SK-N-SH (cell line): ENCODE data around the gene PIK3C2B. TPM values are rescaled to one million over a fixed set of nuclear protein-coding genes. Genes with fewer than 3 reads are reported as not detected.

ENCODE experiments used
- CTCF ChIA-PET: fragments of 300-600, 350-600 bp; formaldehyde crosslinking; extraction: SDS; loops from one replicate; lab custom pipeline; 2021; lab: Yijun Ruan, JAX
- POLR2A ChIA-PET: fragments of 350-600 bp; sonication (Branson Sonifier 250); formaldehyde crosslinking; extraction: SDS; loops from one replicate; lab custom pipeline; 2020; ENCODE audit warnings: antibody characterized with exemption, inconsistent platforms; lab: Yijun Ruan, JAX
- DNase-seq: peaks from one replicate; pipeline ENCODE4 v3.0.0; 2012
- H2AFZ ChIP-seq: fragments of 200-600 bp; sonication (generic); 2 replicates; pipeline ENCODE4 v1.8.1; 2016; ENCODE audit warnings: antibody characterized with exemption, mild to moderate bottlenecking, low read depth
- H3F3A ChIP-seq: fragments of 200-600 bp; sonication (generic); replicated peaks from 2 replicates; pipeline ENCODE3; 2016; ENCODE audit warnings: antibody characterized with exemption, mild to moderate bottlenecking; ENCODE audit not compliant: insufficient read depth
- H3K27ac ChIP-seq, 2 experiments: fragments of 200-500 bp in 1 of 2; fragments of 200-600 bp in 1 of 2; sonication (Bioruptor generic) in 1 of 2; sonication (generic), shearing (Covaris generic) in 1 of 2; 2 replicates each; pipeline versions ENCODE4 v1.5.1 to v1.6.1; 2014 to 2016; ENCODE audit warnings: low read depth in 2 of 2, inconsistent platforms in 1 of 2, low read length in 1 of 2, mild to moderate bottlenecking in 1 of 2, mixed read lengths in 1 of 2
- H3K27me3 ChIP-seq: fragments of 200-600 bp; sonication (generic), shearing (Covaris generic); 2 replicates; pipeline ENCODE4 v1.6.1; 2016; ENCODE audit warnings: mixed run types; ENCODE audit not compliant: insufficient read depth
- H3K36me3 ChIP-seq, 2 experiments: fragments of 200-500 bp in 1 of 2; fragments of 200-600 bp in 1 of 2; sonication (Bioruptor generic) in 1 of 2; sonication (generic) in 1 of 2; replicated peaks in 1 of 2; 2 replicates each; pipeline versions ENCODE3 to v1.5.1; 2014 to 2016; ENCODE audit warnings: low read length in 1 of 2, mild to moderate bottlenecking in 1 of 2; ENCODE audit not compliant: insufficient read depth in 2 of 2, control insufficient read depth in 1 of 2
- H3K4me1 ChIP-seq, 2 experiments: fragments of 200-500 bp in 1 of 2; fragments of 200-600 bp in 1 of 2; sonication (Bioruptor generic) in 1 of 2; sonication (generic), shearing (Covaris generic) in 1 of 2; 2 replicates each; pipeline versions ENCODE4 v1.5.1 to v1.6.1; 2014 to 2016; ENCODE audit warnings: low read depth in 1 of 2, low read length in 1 of 2, mixed run types in 1 of 2; ENCODE audit not compliant: insufficient read depth in 2 of 2, control insufficient read depth in 1 of 2
- H3K4me2 ChIP-seq: fragments of 200-600 bp; sonication (generic), shearing (Covaris generic); 2 replicates; pipeline ENCODE4 v1.6.1; 2017; ENCODE audit warnings: mixed run types
- H3K4me3 ChIP-seq, 2 experiments: fragments of 200-500 bp in 1 of 2; fragments of 200-600 bp in 1 of 2; sonication (Bioruptor generic) in 1 of 2; sonication (generic), shearing (Covaris generic) in 1 of 2; 2 replicates each; pipeline versions ENCODE4 v1.5.1 to v1.8.1; 2014 to 2016; ENCODE audit warnings: low read depth in 2 of 2, inconsistent platforms in 1 of 2, low read length in 1 of 2, mild to moderate bottlenecking in 1 of 2, mixed read lengths in 1 of 2, moderate library complexity in 1 of 2
- H3K79me2 ChIP-seq: fragments of 200-600 bp; sonication (generic); 2 replicates; pipeline ENCODE4 v1.8.1; 2017; ENCODE audit warnings: mild to moderate bottlenecking; ENCODE audit not compliant: insufficient read depth
- H3K9ac ChIP-seq: fragments of 200-600 bp; sonication (generic); 2 replicates; pipeline ENCODE4 v1.6.1; 2017; ENCODE audit warnings: mixed run types
- H3K9me2 ChIP-seq: fragments of 200-600 bp; sonication (generic); 2 replicates; pipeline ENCODE4 v1.6.1; 2017; ENCODE audit warnings: mixed run types
- H3K9me3 ChIP-seq: fragments of 200-600 bp; sonication (generic); 2 replicates; pipeline ENCODE4 v1.6.1; 2017; ENCODE audit warnings: mixed run types, mild to moderate bottlenecking, moderate library complexity
- H4K20me1 ChIP-seq: fragments of 200-600 bp; sonication (generic); 2 replicates; pipeline ENCODE4 v1.6.1; 2017; ENCODE audit warnings: mild to moderate bottlenecking, mixed run types; ENCODE audit not compliant: insufficient read depth
- ELF1 ChIP-seq: IDR thresholded peaks from 2 replicates; pipeline ENCODE4 v1.4.0; 2012
- EP300 ChIP-seq, 2 experiments: IDR thresholded peaks; 2 replicates each; pipeline versions ENCODE4 v1.4.0 to v1.6.1; 2012; ENCODE audit warnings: borderline replicate concordance in 1 of 2, low read depth in 1 of 2, low read length in 1 of 2
- GATA2 ChIP-seq: sonication (generic); formaldehyde crosslinking; IDR thresholded peaks from 2 replicates; pipeline ENCODE4 v1.5.0; 2020; ENCODE audit warnings: mild to moderate bottlenecking, missing genetic modification reagents
- MXI1 ChIP-seq: IDR thresholded peaks from 2 replicates; pipeline ENCODE4 v1.6.1; 2012; ENCODE audit warnings: mild to moderate bottlenecking, low read depth, low read length, improper control_type of control experiment
- NFIC ChIP-seq: IDR thresholded peaks from 2 replicates; pipeline ENCODE4 v1.4.0; 2012; ENCODE audit warnings: borderline replicate concordance
- RFX5 ChIP-seq: IDR thresholded peaks from 2 replicates; pipeline ENCODE4 v1.6.1; 2012; ENCODE audit warnings: mild to moderate bottlenecking, improper control_type of control experiment, low read length
- RXRA ChIP-seq: IDR thresholded peaks from 2 replicates; pipeline ENCODE4 v1.4.0; 2012; ENCODE audit warnings: low read depth, mild to moderate bottlenecking, borderline replicate concordance
- SIN3A ChIP-seq: IDR thresholded peaks from 2 replicates; pipeline ENCODE4 v1.6.1; 2012; ENCODE audit warnings: low read depth, mild to moderate bottlenecking, low read length, moderate library complexity, borderline replicate concordance
- TCF12 ChIP-seq: IDR thresholded peaks from 2 replicates; pipeline ENCODE4 v1.4.0; 2012
- YY1 ChIP-seq: IDR thresholded peaks from 2 replicates; pipeline ENCODE4 v1.4.0; 2012; ENCODE audit warnings: low read depth, mild to moderate bottlenecking
- WGBS: methylation state at CpG from one replicate; pipeline ENCODE4 v1.1.6; 2017; ENCODE audit warnings: low lambda C conversion rate; 5-methylcytosine and 5-hydroxymethylcytosine counted together
- polyA plus RNA-seq, 3 experiments: library from polyadenylated mRNA; depleted of rRNA; stranded (reverse); fragments of >200 nt; gene quantifications; 2 replicates each; pipeline ENCODE4 v1.2.3, GENCODE V29; 2012
- TF ChIP-seq, protein P1 (sequence below): IDR thresholded peaks from 2 replicates; pipeline ENCODE4 v1.4.0; 2012; ENCODE audit warnings: low read depth
- TF ChIP-seq, protein P2 (sequence below): fragments of 150-350 bp; IDR thresholded peaks from 2 replicates; pipeline ENCODE4 v1.6.1; 2016; ENCODE audit warnings: mild to moderate bottlenecking, low read depth, low read length

PIK3C2B gene
- polyA plus RNA-seq, 1 of the 3 experiments (the other 2 are of a cell fraction), result 6.5 TPM

DNA sequence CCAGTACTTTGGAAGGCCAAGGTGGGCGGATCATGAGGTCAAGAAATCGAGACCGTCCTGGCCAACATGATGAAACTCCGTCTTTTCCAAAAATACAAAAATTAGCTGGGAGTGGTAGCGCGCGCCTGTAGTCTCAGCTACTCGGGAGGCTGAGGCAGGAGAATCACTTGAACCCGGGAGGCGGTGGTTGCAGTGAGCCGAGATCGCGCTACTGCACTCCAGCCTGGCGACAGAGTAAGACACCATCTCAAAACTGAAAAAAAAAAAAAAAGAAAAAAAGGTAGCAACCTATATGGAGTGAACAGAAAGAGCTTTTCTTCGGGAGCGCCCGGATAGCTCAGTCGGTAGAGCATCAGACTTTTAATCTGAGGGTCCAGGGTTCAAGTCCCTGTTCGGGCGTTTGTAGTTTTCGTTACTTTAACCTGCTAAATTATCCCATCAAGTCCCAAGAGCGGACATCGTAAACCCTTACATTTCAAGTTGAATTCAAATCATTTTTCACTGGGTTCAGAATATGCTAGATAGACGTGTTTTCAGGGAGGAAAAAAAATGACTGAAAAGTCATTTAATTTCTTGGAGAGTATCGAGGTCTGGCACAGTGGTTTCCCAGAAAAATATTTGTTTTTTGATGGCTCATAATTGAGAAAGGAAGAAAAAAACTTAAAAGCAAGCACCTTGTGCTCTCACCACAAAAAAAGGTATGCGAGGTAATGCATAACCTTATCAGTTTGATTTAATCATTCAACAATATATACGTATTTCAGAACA lies 11.8 kb upstream of the PIK3C2B start (continued):
- TF ChIP-seq, protein P1, sequence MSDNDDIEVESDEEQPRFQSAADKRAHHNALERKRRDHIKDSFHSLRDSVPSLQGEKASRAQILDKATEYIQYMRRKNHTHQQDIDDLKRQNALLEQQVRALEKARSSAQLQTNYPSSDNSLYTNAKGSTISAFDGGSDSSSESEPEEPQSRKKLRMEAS, result peak; percentile 50; the same call in 1 of the 2 replicates
- TF ChIP-seq RFX5 (no peak), EP300 (IDR thresholded peaks at IDR 0.05; ENCODE audit: borderline replicate concordance in 1 of 2, low read depth in 1 of 2, low read length in 1 of 2) (peak in 1 of 2 experiments; percentile 72; a peak in 1 of 4 replicates), YY1 (no peak), NFIC (no peak)
- TF ChIP-seq, all 33 proteins: peak for 12

- H3K36me3 ChIP-seq, result no peaks in the 10 kb centered on the region
- H3K79me2 ChIP-seq, result no peaks in the 10 kb centered on the region
- H3K9ac ChIP-seq, result peak overlapping the region; percentile 58
- peaks cover 3% of the 10 kb centered on the region for H4K20me1 ChIP-seq
- peak overlapping the region; percentile 29 to 95; a peak in 3 of 4 replicates for H3K27ac ChIP-seq
- H3K9me3 ChIP-seq, result no peaks in the 10 kb centered on the region
- 13% methylated on average over 4 of the region's 4 CpGs for WGBS
- H3K9me2 ChIP-seq, result no peaks in the 10 kb centered on the region
- peaks cover 3 to 5% of the 10 kb centered on the region in 2 experiments; a peak in 2 of 4 replicates for H3K4me1 ChIP-seq
- peaks cover 36% of the 10 kb centered on the region for H3F3A ChIP-seq
- H2AFZ ChIP-seq, result peak overlapping the region; percentile 97
- peak overlapping the region; percentile 41 to 72 for H3K4me3 ChIP-seq
- H3K4me2 ChIP-seq, result peak overlapping the region; percentile 78
- CTCF ChIA-PET, result interaction anchor here (0.6 to 26.2 kb wide), 13 partner anchors 10 to 436 kb away, joined by 3 to 1005 read pairs (median 4); partner anchors contain the start of genes MDM4 and PIK3C2B
- 0 out of 2 replicates have a peak, but pooled peaks have one; percentile 46 for TF ChIP-seq MXI1
- no peak for TF ChIP-seq TCF12
- no peak for TF ChIP-seq RXRA
- TF ChIP-seq, protein P2, sequence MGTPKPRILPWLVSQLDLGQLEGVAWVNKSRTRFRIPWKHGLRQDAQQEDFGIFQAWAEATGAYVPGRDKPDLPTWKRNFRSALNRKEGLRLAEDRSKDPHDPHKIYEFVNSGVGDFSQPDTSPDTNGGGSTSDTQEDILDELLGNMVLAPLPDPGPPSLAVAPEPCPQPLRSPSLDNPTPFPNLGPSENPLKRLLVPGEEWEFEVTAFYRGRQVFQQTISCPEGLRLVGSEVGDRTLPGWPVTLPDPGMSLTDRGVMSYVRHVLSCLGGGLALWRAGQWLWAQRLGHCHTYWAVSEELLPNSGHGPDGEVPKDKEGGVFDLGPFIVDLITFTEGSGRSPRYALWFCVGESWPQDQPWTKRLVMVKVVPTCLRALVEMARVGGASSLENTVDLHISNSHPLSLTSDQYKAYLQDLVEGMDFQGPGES, result no peak
- DNase-seq, result no peak
- POLR2A ChIA-PET, result interaction anchor here (0.6 to 3.6 kb wide), 5 partner anchors 11 to 74 kb away, joined by 3 to 51 read pairs (median 3); partner anchors contain the start of genes MDM4 and PIK3C2B
- no peaks in the 10 kb centered on the region for H3K27me3 ChIP-seq
Measured at GRCh38 chr1:204505674-204506200, 11.1 kb upstream of the PIK3C2B start.

DNA sequence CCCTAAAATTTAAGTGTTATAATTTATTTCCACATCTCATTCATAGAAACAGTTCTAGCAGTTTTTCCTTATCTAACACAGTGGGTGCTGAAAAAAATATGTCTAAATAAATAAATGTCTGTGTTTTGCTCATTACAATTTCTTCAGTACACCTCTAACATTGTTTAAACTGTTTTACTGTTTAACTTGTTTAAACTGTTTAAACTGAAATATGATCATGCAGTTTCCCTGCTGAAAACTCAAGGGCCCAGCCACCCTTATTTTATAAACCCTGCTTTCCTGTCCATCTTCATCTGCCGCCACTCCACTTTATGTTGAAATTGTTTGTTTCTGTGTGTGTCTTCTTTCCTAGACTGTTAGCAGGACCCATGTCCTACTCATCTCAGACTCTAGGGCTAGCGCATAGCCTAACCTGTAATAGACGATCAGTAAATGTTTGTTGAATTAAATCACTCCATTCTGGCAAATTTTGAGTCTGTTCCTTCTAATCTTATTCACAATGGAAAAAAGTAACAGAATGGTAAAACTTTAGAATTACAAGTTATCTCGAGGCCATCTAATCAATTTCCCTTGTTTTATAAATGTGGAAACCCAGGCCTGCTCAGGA lies 9.4 kb upstream of the PIK3C2B start:
- Histone ChIP-seq H3K27me3 (no peaks in the 10 kb centered on the region), H3K27ac (no peak overlapping the region), H3K4me1 (peaks cover 3 to 5% of the 10 kb centered on the region in 2 experiments; a peak in 2 of 4 replicates), H3K4me3 (no peak overlapping the region), H2AFZ (no peak overlapping the region), H3K79me2 (no peaks in the 10 kb centered on the region), H4K20me1 (peaks cover 3% of the 10 kb centered on the region), H3K9me2 (no peaks in the 10 kb centered on the region), H3K4me2 (no peak overlapping the region), H3F3A (peaks cover 36% of the 10 kb centered on the region), H3K36me3 (no peaks in the 10 kb centered on the region), H3K9ac (no peak overlapping the region), H3K9me3 (no peaks in the 10 kb centered on the region)
- POLR2A ChIA-PET, result no interaction called here
- 77% methylated on average over 4 of the region's 4 CpGs for WGBS
- DNase-seq, result no peak
- TF ChIP-seq ELF1 (no peak), GATA2 (no peak), SIN3A (no peak)
- CTCF ChIA-PET, result interaction anchor here (0.8 to 26.2 kb wide), 18 partner anchors 11 to 364 kb away, joined by 3 to 1005 read pairs (median 8); partner anchors contain the start of genes MDM4 and PIK3C2B
